ENCODE measurements around the gene DPP6.

The DPP6 gene

DNA sequence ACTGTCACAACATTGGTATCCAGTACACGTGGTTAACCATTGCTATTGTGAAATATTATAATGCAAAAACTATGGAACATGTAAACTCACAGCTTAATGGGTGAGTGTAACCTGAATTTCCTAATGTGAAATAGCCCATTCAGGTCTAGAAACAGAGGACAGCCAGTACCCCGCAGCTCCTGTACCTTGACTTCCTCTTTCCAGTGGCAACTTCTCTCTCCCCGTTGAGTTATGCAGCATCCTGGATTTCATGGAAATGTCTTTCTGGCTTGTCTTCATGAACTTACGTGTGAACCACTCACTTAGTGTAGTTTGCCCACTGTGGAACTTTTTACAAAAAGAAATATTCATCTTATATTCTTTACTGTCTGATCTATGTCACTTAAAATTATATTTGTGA, 384.4 kb downstream of the DPP6 start:
- TF ChIP-seq ZBTB7A (IDR thresholded peaks at IDR 0.05; ENCODE audit: low read depth): no peak
- TF ChIP-seq TCF12 (IDR thresholded peaks at IDR 0.05; ENCODE audit: low read depth): no peak
- TF ChIP-seq TAF1 (IDR thresholded peaks at IDR 0.05; ENCODE audit: low read depth): no peak
- TF ChIP-seq MAX (IDR thresholded peaks at IDR 0.05): no peak
- no peak for TF ChIP-seq EGR1 (IDR thresholded peaks at IDR 0.05)
- TF ChIP-seq FOXM1 (IDR thresholded peaks at IDR 0.05; ENCODE audit: borderline replicate concordance, low read depth): no peak
- no peak for TF ChIP-seq CREB1 (IDR thresholded peaks at IDR 0.05; ENCODE audit: low read depth)
- no peak for TF ChIP-seq EP300 (IDR thresholded peaks at IDR 0.05; ENCODE audit: borderline replicate concordance)
- TF ChIP-seq CEBPB (IDR thresholded peaks at IDR 0.05): no peak
- no peak for TF ChIP-seq NFIC (IDR thresholded peaks at IDR 0.05)
- TF ChIP-seq RAD21 (IDR thresholded peaks at IDR 0.05; ENCODE audit: low read depth): no peak
- TF ChIP-seq, protein P1, sequence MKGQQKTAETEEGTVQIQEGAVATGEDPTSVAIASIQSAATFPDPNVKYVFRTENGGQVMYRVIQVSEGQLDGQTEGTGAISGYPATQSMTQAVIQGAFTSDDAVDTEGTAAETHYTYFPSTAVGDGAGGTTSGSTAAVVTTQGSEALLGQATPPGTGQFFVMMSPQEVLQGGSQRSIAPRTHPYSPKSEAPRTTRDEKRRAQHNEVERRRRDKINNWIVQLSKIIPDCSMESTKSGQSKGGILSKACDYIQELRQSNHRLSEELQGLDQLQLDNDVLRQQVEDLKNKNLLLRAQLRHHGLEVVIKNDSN (IDR thresholded peaks at IDR 0.05): no peak
- TF ChIP-seq, protein P2, sequence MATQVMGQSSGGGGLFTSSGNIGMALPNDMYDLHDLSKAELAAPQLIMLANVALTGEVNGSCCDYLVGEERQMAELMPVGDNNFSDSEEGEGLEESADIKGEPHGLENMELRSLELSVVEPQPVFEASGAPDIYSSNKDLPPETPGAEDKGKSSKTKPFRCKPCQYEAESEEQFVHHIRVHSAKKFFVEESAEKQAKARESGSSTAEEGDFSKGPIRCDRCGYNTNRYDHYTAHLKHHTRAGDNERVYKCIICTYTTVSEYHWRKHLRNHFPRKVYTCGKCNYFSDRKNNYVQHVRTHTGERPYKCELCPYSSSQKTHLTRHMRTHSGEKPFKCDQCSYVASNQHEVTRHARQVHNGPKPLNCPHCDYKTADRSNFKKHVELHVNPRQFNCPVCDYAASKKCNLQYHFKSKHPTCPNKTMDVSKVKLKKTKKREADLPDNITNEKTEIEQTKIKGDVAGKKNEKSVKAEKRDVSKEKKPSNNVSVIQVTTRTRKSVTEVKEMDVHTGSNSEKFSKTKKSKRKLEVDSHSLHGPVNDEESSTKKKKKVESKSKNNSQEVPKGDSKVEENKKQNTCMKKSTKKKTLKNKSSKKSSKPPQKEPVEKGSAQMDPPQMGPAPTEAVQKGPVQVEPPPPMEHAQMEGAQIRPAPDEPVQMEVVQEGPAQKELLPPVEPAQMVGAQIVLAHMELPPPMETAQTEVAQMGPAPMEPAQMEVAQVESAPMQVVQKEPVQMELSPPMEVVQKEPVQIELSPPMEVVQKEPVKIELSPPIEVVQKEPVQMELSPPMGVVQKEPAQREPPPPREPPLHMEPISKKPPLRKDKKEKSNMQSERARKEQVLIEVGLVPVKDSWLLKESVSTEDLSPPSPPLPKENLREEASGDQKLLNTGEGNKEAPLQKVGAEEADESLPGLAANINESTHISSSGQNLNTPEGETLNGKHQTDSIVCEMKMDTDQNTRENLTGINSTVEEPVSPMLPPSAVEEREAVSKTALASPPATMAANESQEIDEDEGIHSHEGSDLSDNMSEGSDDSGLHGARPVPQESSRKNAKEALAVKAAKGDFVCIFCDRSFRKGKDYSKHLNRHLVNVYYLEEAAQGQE (IDR thresholded peaks at IDR 0.05; ENCODE audit: low read depth): no peak
- no peak for TF ChIP-seq TEAD4 (IDR thresholded peaks at IDR 0.05)
- no peak for TF ChIP-seq YY1 (IDR thresholded peaks at IDR 0.05; ENCODE audit: low read depth)

DNA sequence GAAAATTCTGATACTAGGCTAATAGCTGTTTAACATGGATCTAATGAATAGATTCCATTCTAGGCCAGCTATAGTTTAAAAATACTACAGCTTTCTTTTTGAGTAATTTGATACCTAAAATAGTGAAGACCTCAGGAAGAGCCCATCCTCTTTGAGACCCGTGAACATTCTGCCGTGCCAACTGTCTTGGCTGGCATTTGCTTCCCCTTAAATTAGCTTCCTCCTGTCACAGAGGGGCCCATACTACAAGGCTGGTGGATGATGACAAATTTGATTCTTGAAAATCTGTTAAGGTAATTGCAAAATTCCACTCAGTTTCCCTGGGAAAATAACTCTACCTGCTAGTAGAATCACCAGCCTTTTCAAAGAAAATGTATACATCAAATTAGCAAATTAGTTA, 385.0 kb downstream of the DPP6 start:
- TF ChIP-seq TEAD4 (IDR thresholded peaks at IDR 0.05): no peak
- TF ChIP-seq CREB1 (IDR thresholded peaks at IDR 0.05; ENCODE audit: low read depth): no peak
- no peak for TF ChIP-seq NFIC (IDR thresholded peaks at IDR 0.05)
- no peak for TF ChIP-seq MAX (IDR thresholded peaks at IDR 0.05)
- no peak for TF ChIP-seq FOXM1 (IDR thresholded peaks at IDR 0.05; ENCODE audit: borderline replicate concordance, low read depth)
- TF ChIP-seq, protein P1 (IDR thresholded peaks at IDR 0.05): no peak
- TF ChIP-seq TCF12 (IDR thresholded peaks at IDR 0.05; ENCODE audit: low read depth): no peak
- TF ChIP-seq TAF1 (IDR thresholded peaks at IDR 0.05; ENCODE audit: low read depth): no peak
- no peak for TF ChIP-seq ZBTB7A (IDR thresholded peaks at IDR 0.05; ENCODE audit: low read depth)
- TF ChIP-seq CEBPB (IDR thresholded peaks at IDR 0.05): no peak
- no peak for TF ChIP-seq RAD21 (IDR thresholded peaks at IDR 0.05; ENCODE audit: low read depth)
- no peak for TF ChIP-seq EP300 (IDR thresholded peaks at IDR 0.05; ENCODE audit: borderline replicate concordance)
- TF ChIP-seq EGR1 (IDR thresholded peaks at IDR 0.05): no peak
- TF ChIP-seq YY1 (IDR thresholded peaks at IDR 0.05; ENCODE audit: low read depth): no peak
- TF ChIP-seq, protein P2 (IDR thresholded peaks at IDR 0.05; ENCODE audit: low read depth): no peak

DNA sequence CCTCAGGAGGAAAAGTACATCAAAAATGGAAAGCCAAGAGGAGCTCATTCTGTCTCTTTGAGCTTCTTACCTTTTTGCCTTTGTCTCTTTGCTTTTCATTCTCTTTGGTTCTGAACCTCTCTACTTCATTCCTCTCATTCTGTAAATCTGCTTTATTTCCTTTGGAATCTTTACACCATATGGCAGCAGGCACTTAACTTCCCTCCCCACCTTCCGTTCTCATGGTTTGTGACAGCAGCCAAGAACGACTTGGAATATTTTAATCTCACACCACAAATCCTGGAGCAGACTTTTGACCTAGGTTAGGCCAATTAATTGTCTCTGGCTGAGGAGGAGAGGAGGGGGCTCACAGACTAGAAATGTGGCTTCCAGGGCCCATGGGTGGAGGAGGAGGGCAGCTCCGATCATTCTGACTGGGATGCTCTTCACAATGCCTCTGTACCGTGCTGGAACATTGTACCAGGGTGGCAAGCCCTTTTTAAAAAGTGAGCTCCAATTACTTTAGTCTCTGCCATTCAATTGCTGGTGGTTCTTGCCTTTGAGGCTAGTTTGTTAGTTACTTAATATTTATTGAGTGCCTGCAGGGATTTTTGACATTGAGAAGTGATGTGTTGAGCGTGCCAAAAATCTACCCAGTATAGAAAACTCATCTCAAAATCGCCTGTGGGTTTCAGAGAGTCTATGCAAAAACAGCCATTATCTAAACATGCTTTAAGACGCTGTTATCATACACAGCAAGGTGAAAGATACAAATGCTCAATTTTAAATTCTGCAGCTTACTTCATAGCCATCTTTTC, 386.6 kb downstream of the DPP6 start:
- TF ChIP-seq CREB1 (IDR thresholded peaks at IDR 0.05; ENCODE audit: low read depth): no peak
- TF ChIP-seq, protein P1 (IDR thresholded peaks at IDR 0.05): no peak
- no peak for TF ChIP-seq TEAD4 (IDR thresholded peaks at IDR 0.05)
- TF ChIP-seq TAF1 (IDR thresholded peaks at IDR 0.05; ENCODE audit: low read depth): no peak
- TF ChIP-seq FOXM1 (IDR thresholded peaks at IDR 0.05; ENCODE audit: borderline replicate concordance, low read depth): no peak
- TF ChIP-seq TCF12 (IDR thresholded peaks at IDR 0.05; ENCODE audit: low read depth): no peak
- TF ChIP-seq, protein P2 (IDR thresholded peaks at IDR 0.05; ENCODE audit: low read depth): no peak
- TF ChIP-seq MAX (IDR thresholded peaks at IDR 0.05): no peak
- no peak for TF ChIP-seq EP300 (IDR thresholded peaks at IDR 0.05; ENCODE audit: borderline replicate concordance)
- TF ChIP-seq YY1 (IDR thresholded peaks at IDR 0.05; ENCODE audit: low read depth): no peak

Data from Ishikawa (cell line).